D721Med (cell line): Measurements from ENCODE around the gene BACH2.
A peak's percentile ranks its signal among the peaks of the same experiment; 100 is the strongest.
"Not testable (repeated sequence)": the region's sequence is repeated elsewhere in the genome, so short reads cannot be mapped to it uniquely, and the experiment has no call there.

Source experiments
- DNase-seq: peaks from one replicate; pipeline ENCODE4 v3.0.0; 2011; ENCODE audit warnings: low spot score; ENCODE audit not compliant: insufficient read length
- FAIRE-seq: peaks from 2 replicates; lab custom pipeline; 2011; peaks lifted over from hg19 to GRCh38; lab: Jason Lieb, UNC
- CTCF ChIP-seq: IDR thresholded peaks from 2 replicates; pipeline ENCODE4 v1.5.1; 2012; ENCODE audit warnings: mild to moderate bottlenecking, control low read depth; ENCODE audit not compliant: insufficient read depth; ENCODE audit errors: missing control alignments

The BACH2 gene

DNA sequence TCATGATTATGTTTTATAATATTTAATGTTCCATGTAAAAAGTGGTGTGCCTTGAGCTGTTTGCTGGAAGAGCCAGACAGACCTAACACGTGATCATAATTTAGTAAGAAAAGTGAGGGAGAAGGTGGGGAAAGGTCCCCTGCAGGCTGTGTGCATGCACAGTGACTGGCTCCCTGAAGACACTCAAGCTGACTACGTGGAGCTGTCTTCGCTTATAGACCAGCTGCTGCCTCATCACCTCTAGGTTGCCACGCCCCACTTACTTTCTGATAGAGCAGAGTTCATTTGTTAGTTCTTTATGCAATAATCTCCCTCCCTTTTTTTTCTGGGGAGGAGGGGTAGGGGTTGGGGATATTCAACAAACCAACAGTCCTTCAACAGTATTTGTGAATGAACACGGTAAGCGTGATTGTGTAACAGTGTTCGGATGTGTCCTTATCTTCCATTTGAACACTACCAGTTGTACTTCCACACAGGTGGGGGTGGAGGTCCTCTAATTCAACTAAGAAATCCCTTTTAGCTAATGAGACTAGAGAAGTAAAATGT is 157.3 kb downstream of the BACH2 start:
- DNase-seq, result no peak
- no peak for FAIRE-seq

GRCh38 chr6:90136837-90137568 is 159.6 kb downstream of the BACH2 start:
- FAIRE-seq (peak; percentile 46), DNase-seq (no peak)
- TF ChIP-seq CTCF, result no peak

More for the DNA sequence above, 157.3 kb downstream of the BACH2 start:
- no peak for TF ChIP-seq CTCF

DNA sequence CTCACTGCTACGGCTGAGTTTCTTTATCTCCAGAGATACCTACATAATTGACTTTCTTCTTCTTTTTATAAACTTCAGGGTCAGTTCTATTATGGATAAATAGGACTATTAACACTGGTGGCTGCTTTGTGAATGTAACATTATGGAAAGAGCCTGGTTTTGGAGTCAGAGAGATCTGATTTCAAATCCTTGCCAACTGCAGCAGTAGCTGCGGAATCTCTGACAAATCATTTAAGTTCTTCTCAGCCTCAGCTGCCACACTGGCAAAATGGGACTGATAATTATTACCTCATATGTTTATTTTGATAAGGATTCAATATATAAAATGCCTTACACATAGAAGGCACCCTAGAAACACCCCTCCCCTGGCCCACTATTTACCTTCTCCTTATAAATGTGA is 160.5 kb downstream of the BACH2 start:
- FAIRE-seq (no peak), DNase-seq (no peak)
- no peak for TF ChIP-seq CTCF

DNA sequence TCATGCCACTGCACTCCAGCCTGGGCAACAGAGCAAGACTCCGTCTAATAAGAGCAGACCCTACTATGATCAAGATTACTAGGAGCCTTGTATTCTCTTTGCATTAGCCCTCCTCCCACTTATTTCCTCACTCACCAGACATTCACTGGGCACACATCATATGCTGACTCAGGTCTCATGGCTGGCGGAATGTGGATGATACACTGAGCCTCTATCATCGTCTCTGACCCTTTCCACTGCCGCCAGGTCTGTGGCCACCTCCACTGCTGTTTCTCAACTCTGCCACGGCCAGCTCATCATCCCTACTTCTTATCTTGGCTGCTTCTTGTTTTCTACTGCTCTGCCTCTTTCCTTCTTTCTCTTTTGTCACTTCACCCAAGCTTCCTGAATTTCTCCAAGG is 161.0 kb downstream of the BACH2 start:
- no peak for TF ChIP-seq CTCF
- FAIRE-seq, result no peak
- no peak for DNase-seq

DNA sequence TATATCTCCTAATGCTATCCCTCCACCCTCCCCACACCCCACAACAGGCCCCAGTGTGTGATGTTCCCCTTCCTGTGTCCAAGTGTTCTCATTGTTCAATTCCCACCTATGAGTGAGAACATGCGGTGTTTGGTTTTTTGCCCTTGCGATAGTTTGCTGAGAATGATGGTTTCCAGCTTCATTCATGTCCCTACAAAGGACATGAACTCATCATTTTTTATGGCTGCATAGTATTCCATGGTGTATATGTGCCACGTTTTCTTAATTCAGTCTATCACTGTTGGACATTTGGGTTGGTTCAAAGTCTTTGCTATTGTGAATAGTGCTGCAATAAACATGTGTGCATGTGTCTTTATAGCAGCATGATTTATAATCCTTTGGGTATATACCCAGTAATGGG is 163.0 kb downstream of the BACH2 start:
- DNase-seq, FAIRE-seq: not testable (repeated sequence)

DNA sequence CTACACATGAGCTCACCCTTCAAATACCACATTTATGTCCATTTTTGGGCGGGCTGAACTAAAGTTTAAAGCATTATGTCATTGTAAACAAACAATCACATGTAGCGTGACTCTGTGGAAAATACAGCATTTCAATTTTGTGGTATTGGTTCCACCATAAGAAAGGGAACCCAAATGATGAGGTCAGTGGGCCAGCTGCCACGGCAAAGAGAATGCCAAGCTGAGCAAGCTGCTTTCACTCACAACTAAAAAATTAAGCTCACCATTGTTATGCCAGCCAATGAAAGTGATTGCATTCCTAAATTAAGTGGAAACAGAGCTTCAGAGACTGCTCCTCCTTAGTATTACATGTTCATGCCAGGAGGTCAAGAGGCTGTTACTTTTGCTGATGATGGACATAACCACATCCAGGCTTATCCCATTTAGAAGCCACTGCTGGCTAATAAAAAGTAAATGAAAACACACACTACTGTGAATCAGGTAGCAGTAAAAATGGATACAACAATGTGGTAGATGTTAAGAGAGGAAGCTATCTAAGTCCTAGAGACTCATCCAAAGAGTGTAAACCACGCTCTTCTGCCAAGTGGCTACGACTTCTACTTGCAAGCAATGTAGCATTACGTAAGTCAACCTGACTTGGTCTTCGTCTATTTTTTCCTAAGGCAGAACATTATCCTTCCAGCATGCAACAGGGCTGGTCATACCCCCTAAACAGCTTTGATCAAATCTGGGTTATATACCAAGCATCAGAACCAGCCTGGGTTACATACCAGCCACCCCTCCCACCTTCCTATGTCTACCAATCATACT is 164.8 kb downstream of the BACH2 start:
- FAIRE-seq, result no peak
- no peak for TF ChIP-seq CTCF
- no peak for DNase-seq

- FAIRE-seq (no peak), DNase-seq (no peak)
- TF ChIP-seq CTCF, result no peak
Observed at GRCh38 chr6:90131125-90131524, 165.5 kb downstream of the BACH2 start.

- FAIRE-seq, result not testable (repeated sequence)
Observed at GRCh38 chr6:90128687-90129086, 168.0 kb downstream of the BACH2 start.

More at GRCh38 chr6:90128687-90129086, 168.0 kb downstream of the BACH2 start:
- DNase-seq, result not testable (repeated sequence)
